T-helper 17 cell (primary cell): ENCODE measurements around the gene ALDH7A1. TPM values are rescaled to one million over a fixed set of nuclear protein-coding genes. Genes with fewer than 3 reads are reported as not detected.

Experiments
- ATAC-seq: fragments of 150-1000 bp; cut with Tn5 transposase; 2 replicates; pipeline ENCODE4 v1.10.0; 2021; ENCODE audit warnings: mild to moderate bottlenecking, moderate library complexity
- DNase-seq, 3 donors: peaks; one replicate each; pipeline versions ENCODE4 v3.0.0 to v3.0.0-alpha.2; 2020 to 2021
- H3K9me3 ChIP-seq: one replicate; pipeline ENCODE4 v1.7.0; 2013; ENCODE audit warnings: low read length, mild to moderate bottlenecking; ENCODE audit not compliant: control insufficient read depth, poor library complexity, severe bottlenecking
- H3K27ac Mint-ChIP-seq: one replicate; pipeline ENCODE4 v1.8.0; 2022; ENCODE audit warnings: mild to moderate bottlenecking, moderate library complexity, mixed read lengths
- H3K27me3 Mint-ChIP-seq: one replicate; pipeline ENCODE4 v1.8.0; 2022; ENCODE audit warnings: mixed read lengths
- H3K36me3 Mint-ChIP-seq: one replicate; pipeline ENCODE4 v1.8.0; 2022; ENCODE audit warnings: low read depth, mixed read lengths
- H3K4me1 Mint-ChIP-seq: one replicate; pipeline ENCODE4 v1.8.0; 2022; ENCODE audit warnings: mild to moderate bottlenecking, mixed read lengths
- H3K4me3 Mint-ChIP-seq: one replicate; pipeline ENCODE4 v1.8.0; 2022; ENCODE audit warnings: mild to moderate bottlenecking, moderate library complexity, mixed read lengths
- total RNA-seq, 4 donors: library from RNA in 2 of 4; stranded (reverse) in 2 of 4; gene quantifications; one replicate each; pipeline ENCODE4 v1.2.3 and lab custom pipeline; 2022 to 2026

Gene ALDH7A1
- total RNA-seq, 2 donors from 2014 or later: 0.91 to 2.1 TPM

- Mint-ChIP-seq H3K36me3 (no peaks in the 10 kb centered on the region), H3K4me1 (peaks cover 22% of the 10 kb centered on the region), H3K4me3 (peak overlapping the region; percentile 71), H3K27ac (peak overlapping the region; percentile 93), H3K27me3 (no peaks in the 10 kb centered on the region)
- ATAC-seq: peak; percentile 59
- no peak for DNase-seq
- H3K9me3 ChIP-seq: no peaks in the 10 kb centered on the region
These were observed 86.6 kb downstream of the ALDH7A1 start for GRCh38 chr5:126508251-126508961.

GRCh38 chr5:126506079-126506478, 88.9 kb downstream of the ALDH7A1 start:
- H3K27ac Mint-ChIP-seq: no peak overlapping the region
- peaks cover 22% of the 10 kb centered on the region for H3K4me1 Mint-ChIP-seq
- H3K36me3 Mint-ChIP-seq: no peaks in the 10 kb centered on the region

GRCh38 chr5:126503602-126504104, 91.4 kb downstream of the ALDH7A1 start:
- H3K4me1 Mint-ChIP-seq: peaks cover 25% of the 10 kb centered on the region
- H3K36me3 Mint-ChIP-seq: no peaks in the 10 kb centered on the region
- peak overlapping the region; percentile 51 for H3K27ac Mint-ChIP-seq
- H3K9me3 ChIP-seq: no peaks in the 10 kb centered on the region
- no peak overlapping the region for H3K4me3 Mint-ChIP-seq
- H3K27me3 Mint-ChIP-seq: no peaks in the 10 kb centered on the region
- ATAC-seq (peak; percentile 83), DNase-seq (no peak)

More at GRCh38 chr5:126506079-126506478, 88.9 kb downstream of the ALDH7A1 start:
- H3K4me3 Mint-ChIP-seq: no peak overlapping the region
- ATAC-seq (no peak), DNase-seq (no peak)
- H3K9me3 ChIP-seq: no peaks in the 10 kb centered on the region
- H3K27me3 Mint-ChIP-seq: no peaks in the 10 kb centered on the region

- no peak overlapping the region for H3K4me3 Mint-ChIP-seq
- no peaks in the 10 kb centered on the region for H3K36me3 Mint-ChIP-seq
These were observed 93.6 kb downstream of the ALDH7A1 start for GRCh38 chr5:126501448-126501847.

DNA sequence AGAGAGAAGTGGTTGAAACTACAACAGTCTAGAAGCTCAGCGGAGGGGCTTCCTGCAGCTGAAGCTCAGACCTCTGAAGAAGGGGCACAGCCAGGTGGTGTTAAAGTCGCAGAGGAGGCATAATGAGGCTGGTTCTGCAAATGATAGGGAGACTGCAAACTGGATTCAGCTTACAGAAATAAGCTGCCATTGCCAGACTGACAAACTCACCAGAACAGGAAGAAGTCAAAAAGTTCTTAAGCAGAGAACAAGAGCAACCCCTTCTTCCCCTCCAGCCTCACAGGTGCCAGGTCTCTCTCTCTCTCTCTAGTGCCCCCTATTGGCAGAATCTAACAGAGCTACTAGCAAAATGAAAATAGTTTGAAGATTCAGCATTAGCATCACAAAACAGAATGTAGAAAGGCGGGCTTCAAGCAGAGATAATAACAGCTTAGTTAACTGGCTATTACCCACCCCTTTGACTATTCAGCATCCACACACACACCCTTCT, 95.1 kb downstream of the ALDH7A1 start:
- ATAC-seq (peak; percentile 72), DNase-seq (peak in 1 of 3 donors; percentile 9)
- H3K9me3 ChIP-seq: no peaks in the 10 kb centered on the region
- Mint-ChIP-seq H3K4me1 (peaks cover 18% of the 10 kb centered on the region), H3K4me3 (no peak overlapping the region), H3K27ac (peak overlapping the region; percentile 34), H3K36me3 (no peaks in the 10 kb centered on the region), H3K27me3 (no peaks in the 10 kb centered on the region)

More at GRCh38 chr5:126501448-126501847, 93.6 kb downstream of the ALDH7A1 start:
- Mint-ChIP-seq H3K27me3 (no peaks in the 10 kb centered on the region), H3K27ac (no peak overlapping the region), H3K4me1 (peaks cover 18% of the 10 kb centered on the region)
- ATAC-seq (no peak), DNase-seq (no peak)
- H3K9me3 ChIP-seq: no peaks in the 10 kb centered on the region

DNA sequence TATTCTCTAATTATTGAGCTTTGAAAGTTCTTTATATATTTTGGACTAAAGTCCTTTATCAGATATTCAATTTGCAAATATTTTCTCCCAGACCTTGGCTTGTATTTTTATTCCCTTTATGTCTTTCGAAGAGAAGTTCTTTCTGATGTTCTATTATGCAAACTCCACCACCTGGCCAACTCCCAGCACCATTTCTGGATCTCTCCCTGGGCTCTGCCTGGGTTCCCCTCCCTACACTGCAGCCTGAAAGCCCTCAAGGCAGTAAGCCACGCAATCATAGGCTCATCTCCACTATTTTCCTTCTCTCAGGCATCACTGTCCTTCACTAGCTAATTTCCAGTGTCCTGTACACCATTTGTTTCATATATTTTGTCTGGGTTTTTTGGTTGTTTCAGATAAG, 95.7 kb downstream of the ALDH7A1 start:
- Mint-ChIP-seq H3K27ac (peak overlapping the region; percentile 34), H3K4me1 (peaks cover 18% of the 10 kb centered on the region), H3K4me3 (no peak overlapping the region), H3K36me3 (no peaks in the 10 kb centered on the region), H3K27me3 (no peaks in the 10 kb centered on the region)
- DNase-seq (no peak), ATAC-seq (no peak)
- H3K9me3 ChIP-seq: no peaks in the 10 kb centered on the region

DNA sequence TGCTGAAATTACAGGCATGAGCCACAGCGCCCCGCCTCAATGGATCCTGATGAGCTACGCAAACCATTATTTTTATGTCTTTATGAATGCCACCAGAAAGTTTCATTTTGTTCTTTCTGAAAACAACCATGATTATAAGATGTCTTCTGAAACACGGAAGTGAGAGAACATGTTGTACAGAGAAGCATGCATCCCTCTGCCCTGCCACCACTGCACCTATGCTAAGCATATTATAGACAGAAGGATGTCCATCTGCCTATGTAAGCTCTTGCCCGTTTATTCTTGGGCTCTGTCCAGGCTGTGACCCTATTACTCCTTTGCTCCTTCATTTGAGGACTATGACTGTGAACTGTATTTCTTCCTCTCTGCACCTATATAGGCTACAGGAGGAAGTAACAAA, 97.5 kb downstream of the ALDH7A1 start:
- no peak for ATAC-seq
- DNase-seq: no peak
- Mint-ChIP-seq H3K27me3 (no peaks in the 10 kb centered on the region), H3K27ac (no peak overlapping the region), H3K36me3 (no peaks in the 10 kb centered on the region), H3K4me1 (peaks cover 14% of the 10 kb centered on the region), H3K4me3 (no peak overlapping the region)
- H3K9me3 ChIP-seq: no peaks in the 10 kb centered on the region

DNA sequence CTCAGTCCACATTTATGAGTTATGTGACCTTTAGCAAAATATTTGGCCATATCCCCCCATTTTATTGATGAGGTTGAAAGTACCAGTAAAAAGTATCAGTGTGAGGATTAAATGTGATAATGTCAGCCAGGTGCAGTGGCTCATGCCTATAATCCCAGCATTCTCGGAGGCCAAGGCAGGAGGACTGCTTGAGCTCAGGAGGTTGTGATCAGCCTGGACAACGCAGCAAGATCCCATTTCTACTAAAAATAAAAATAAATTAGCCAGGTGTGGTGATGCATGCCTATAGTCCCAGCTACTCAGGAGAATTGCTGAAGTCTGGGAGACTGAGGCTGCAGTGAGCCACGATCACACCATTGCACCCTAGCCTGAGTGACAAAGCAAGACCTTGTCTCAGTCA, 100.6 kb downstream of the ALDH7A1 start:
- no peaks in the 10 kb centered on the region for H3K27me3 Mint-ChIP-seq
- peaks cover 10% of the 10 kb centered on the region for H3K36me3 Mint-ChIP-seq
- H3K27ac Mint-ChIP-seq: no peak overlapping the region
- H3K4me1 Mint-ChIP-seq: peaks cover 2% of the 10 kb centered on the region
- no peak overlapping the region for H3K4me3 Mint-ChIP-seq
- DNase-seq: no peak
- no peak for ATAC-seq
- H3K9me3 ChIP-seq: no peaks in the 10 kb centered on the region

DNA sequence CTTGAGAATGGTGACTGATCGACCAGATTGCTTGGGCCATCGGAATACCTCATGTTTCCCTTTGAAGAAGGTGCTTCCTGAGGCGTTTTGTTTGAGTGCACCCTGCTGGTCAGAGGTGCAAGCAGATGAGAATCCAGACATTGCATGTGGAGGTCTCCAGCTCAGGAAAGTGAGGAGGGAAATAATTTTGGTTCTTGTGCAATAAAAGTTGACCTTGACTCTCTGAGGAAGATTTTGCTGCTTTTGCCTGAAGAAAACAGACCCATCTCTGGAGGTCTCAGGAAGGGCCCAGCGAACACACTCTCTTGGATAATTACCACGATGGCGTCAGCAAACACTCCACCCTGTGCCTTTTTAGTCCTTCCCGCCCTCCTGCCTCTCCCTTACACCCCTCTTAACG, 102.1 kb downstream of the ALDH7A1 start:
- H3K27me3 Mint-ChIP-seq: no peaks in the 10 kb centered on the region
- H3K36me3 Mint-ChIP-seq: peaks cover 10% of the 10 kb centered on the region
- H3K9me3 ChIP-seq: no peaks in the 10 kb centered on the region
- DNase-seq (no peak), ATAC-seq (no peak)
- H3K4me3 Mint-ChIP-seq: no peak overlapping the region
- H3K4me1 Mint-ChIP-seq: no peaks in the 10 kb centered on the region
- no peak overlapping the region for H3K27ac Mint-ChIP-seq

DNA sequence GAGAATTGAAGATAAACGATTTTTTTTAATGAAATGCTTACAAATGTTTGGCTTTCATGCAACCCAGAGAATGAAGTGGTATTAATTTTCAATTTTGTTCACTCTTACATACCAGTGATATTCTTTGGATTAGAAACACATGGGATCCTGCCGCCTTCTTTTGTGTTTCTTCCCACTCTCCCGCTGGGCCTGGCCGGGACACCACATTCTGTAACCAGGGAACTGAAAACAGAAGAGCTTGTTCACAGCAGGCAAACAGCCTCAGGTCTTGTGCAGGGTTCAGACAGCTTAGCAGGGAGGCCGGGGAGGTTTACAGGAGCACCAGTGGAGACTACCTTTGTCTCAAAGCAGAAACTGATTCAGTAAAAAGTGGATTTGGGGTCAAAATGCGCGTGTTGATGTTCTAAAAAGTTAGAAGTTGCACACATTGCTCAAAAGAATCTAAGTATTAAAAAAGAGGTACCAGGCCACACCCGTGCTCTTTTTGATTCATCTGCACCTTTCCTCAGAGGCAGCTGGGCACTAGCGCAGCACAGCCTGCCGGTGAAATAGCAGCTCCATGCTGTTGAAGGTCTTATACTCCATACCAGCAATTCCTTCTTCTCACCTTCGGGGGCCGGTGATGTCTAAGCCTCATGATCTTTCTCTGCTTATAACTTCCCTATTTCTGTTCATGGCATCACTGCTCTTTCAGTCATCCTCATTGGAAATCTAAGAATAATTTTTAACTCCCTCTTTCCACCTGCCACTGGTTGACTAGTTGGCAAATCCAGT, 104.7 kb downstream of the ALDH7A1 start:
- H3K9me3 ChIP-seq: no peaks in the 10 kb centered on the region
- no peak overlapping the region for H3K4me3 Mint-ChIP-seq
- DNase-seq (no peak), ATAC-seq (no peak)
- no peaks in the 10 kb centered on the region for H3K4me1 Mint-ChIP-seq
- no peaks in the 10 kb centered on the region for H3K27me3 Mint-ChIP-seq
- H3K27ac Mint-ChIP-seq: peak overlapping the region; percentile 21
- H3K36me3 Mint-ChIP-seq: peaks cover 10% of the 10 kb centered on the region

- H3K4me1 Mint-ChIP-seq: no peaks in the 10 kb centered on the region
- DNase-seq (no peak), ATAC-seq (no peak)
- H3K27ac Mint-ChIP-seq: no peak overlapping the region
- H3K27me3 Mint-ChIP-seq: no peaks in the 10 kb centered on the region
- H3K36me3 Mint-ChIP-seq: peaks cover 10% of the 10 kb centered on the region
- H3K4me3 Mint-ChIP-seq: no peak overlapping the region
- H3K9me3 ChIP-seq: no peaks in the 10 kb centered on the region
These were observed 106.5 kb downstream of the ALDH7A1 start for GRCh38 chr5:126488443-126489065.

DNA sequence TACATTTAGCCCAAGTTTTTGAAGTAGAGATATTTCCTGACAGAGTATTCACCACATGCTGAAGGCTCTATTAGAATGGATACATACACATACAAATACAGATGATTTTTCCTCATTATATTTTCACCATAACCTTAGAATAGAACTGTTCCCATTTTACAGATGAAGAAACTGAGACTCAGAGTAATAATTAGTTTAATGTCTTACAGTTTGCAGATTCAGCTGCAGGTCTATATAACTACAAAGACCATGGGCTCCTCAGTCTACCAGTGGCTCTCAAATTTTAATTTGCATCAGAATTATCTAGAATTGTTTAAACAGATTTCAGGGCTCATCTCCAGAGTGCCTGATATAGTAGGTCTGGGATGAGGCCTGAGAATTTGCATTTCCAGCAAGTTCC, 107.4 kb downstream of the ALDH7A1 start:
- no peak for DNase-seq
- peaks cover 13% of the 10 kb centered on the region for H3K36me3 Mint-ChIP-seq
- H3K4me3 Mint-ChIP-seq: no peak overlapping the region
- no peaks in the 10 kb centered on the region for H3K4me1 Mint-ChIP-seq
- ATAC-seq: no peak
- no peaks in the 10 kb centered on the region for H3K9me3 ChIP-seq
- H3K27ac Mint-ChIP-seq: no peak overlapping the region
- no peaks in the 10 kb centered on the region for H3K27me3 Mint-ChIP-seq

- no peak overlapping the region for H3K27ac Mint-ChIP-seq
These were observed 108.7 kb downstream of the ALDH7A1 start for GRCh38 chr5:126486332-126486731.

More at GRCh38 chr5:126486332-126486731, 108.7 kb downstream of the ALDH7A1 start:
- DNase-seq (no peak), ATAC-seq (no peak)
- Mint-ChIP-seq H3K4me3 (no peak overlapping the region), H3K4me1 (no peaks in the 10 kb centered on the region), H3K36me3 (peaks cover 13% of the 10 kb centered on the region), H3K27me3 (no peaks in the 10 kb centered on the region)
- H3K9me3 ChIP-seq: no peaks in the 10 kb centered on the region
